GM12878 (cell line): Measurements from ENCODE around the gene UBE2Z. TPM values are rescaled to one million over a fixed set of nuclear protein-coding genes. Genes with fewer than 3 reads are reported as not detected.
A peak's percentile ranks its signal among the peaks of the same experiment; 100 is the strongest.

Experiments used
- BCL11A ChIP-seq: IDR thresholded peaks from 2 replicates; pipeline ENCODE4 v1.6.1; 2011; ENCODE audit warnings: low read depth, low read length
- BCL3 ChIP-seq: IDR thresholded peaks from 2 replicates; pipeline ENCODE4 v1.6.1; 2011; ENCODE audit warnings: borderline replicate concordance, low read depth, mild to moderate bottlenecking, moderate library complexity, low read length; ENCODE audit not compliant: insufficient read depth, poor library complexity, severe bottlenecking
- DPF2 ChIP-seq: fragments of 450-650 bp; IDR thresholded peaks from 2 replicates; pipeline ENCODE4 v1.6.1; 2017; ENCODE audit warnings: mild to moderate bottlenecking
- GATAD2B ChIP-seq: fragments of 450-650 bp; conservative IDR thresholded peaks from 2 replicates; pipeline ENCODE4 v1.6.1; 2017; ENCODE audit warnings: low read depth, mild to moderate bottlenecking, moderate library complexity
- HDGF ChIP-seq: fragments of 450-650 bp; IDR thresholded peaks from 2 replicates; pipeline ENCODE4 v1.6.1; 2016; ENCODE audit warnings: antibody characterized with exemption
- JUND ChIP-seq: IDR thresholded peaks from 2 replicates; pipeline ENCODE4 v1.6.1; 2012; ENCODE audit warnings: low read depth, mild to moderate bottlenecking, low read length, improper control_type of control experiment, moderate library complexity
- NRF1 ChIP-seq: conservative IDR thresholded peaks from 2 replicates; pipeline ENCODE4 v1.6.1; 2011; ENCODE audit warnings: mild to moderate bottlenecking, low read depth, low read length, improper control_type of control experiment
- POLR2A ChIP-seq: IDR thresholded peaks from 2 replicates; pipeline ENCODE4 v1.6.1; 2011; ENCODE audit warnings: low read depth, mild to moderate bottlenecking, low read length
- RELB ChIP-seq: fragments of 450-650 bp; IDR thresholded peaks from 2 replicates; pipeline ENCODE4 v1.6.1; 2017; ENCODE audit warnings: low read depth, mild to moderate bottlenecking, moderate library complexity
- SKIL ChIP-seq: fragments of 450-650 bp; IDR thresholded peaks from 2 replicates; pipeline ENCODE4 v1.6.1; 2017; ENCODE audit warnings: mild to moderate bottlenecking, low read depth, inconsistent platforms; ENCODE audit not compliant: poor library complexity, severe bottlenecking
- SP1 ChIP-seq: IDR thresholded peaks from one replicate; pipeline ENCODE4 v1.6.1; 2011; ENCODE audit warnings: low read depth, low read length
- STAT1 ChIP-seq: fragments of 450-650 bp; conservative IDR thresholded peaks from 2 replicates; pipeline ENCODE4 v1.6.1; 2014; ENCODE audit warnings: antibody characterized with exemption, mild to moderate bottlenecking
- TAF1 ChIP-seq: IDR thresholded peaks from 2 replicates; pipeline ENCODE4 v1.6.1; 2011; ENCODE audit warnings: mild to moderate bottlenecking, low read depth, low read length, borderline replicate concordance
- TCF12 ChIP-seq: IDR thresholded peaks from 2 replicates; pipeline ENCODE4 v1.6.1; 2011; ENCODE audit warnings: low read depth, mild to moderate bottlenecking, low read length
- ZBTB40 ChIP-seq: fragments of 450-650 bp; IDR thresholded peaks from 2 replicates; pipeline ENCODE4 v1.6.1; 2016; ENCODE audit warnings: mild to moderate bottlenecking, moderate library complexity, borderline replicate concordance
- ZNF592 ChIP-seq: fragments of 450-650 bp; IDR thresholded peaks from 2 replicates; pipeline ENCODE4 v1.6.1; 2017; ENCODE audit warnings: mild to moderate bottlenecking, moderate library complexity
- polyA plus RNA-seq, 11 experiments: library from polyadenylated mRNA; depleted of rRNA in 4 of 11; unstranded in 6 of 11; stranded (reverse) in 5 of 11; fragments of >200 nt; fragmentation: Nextera tagmentation in 4 of 11; fragmentation: Illumina TruSeq in 1 of 11; extraction: Ambion mirVana in 4 of 11; extraction: Trizol in 1 of 11; gene quantifications; 1 replicate in 1 of 11; 2 replicates in 10 of 11; pipeline versions ENCODE4 v1.2.1 to v1.2.3, GENCODE V29; 2011 to 2016; ENCODE audit warnings: inconsistent platforms in 2 of 11, missing spikeins in 2 of 11, low read depth in 1 of 11
- total RNA-seq, 4 experiments: library from RNA; depleted of rRNA in 3 of 4; stranded (reverse); fragments of >200 nt in 3 of 4; fragmentation: Illumina TruSeq in 1 of 4; extraction: Trizol in 1 of 4; gene quantifications; 2 replicates each; pipeline versions ENCODE4 v1.2.1 to v1.2.3, GENCODE V29; 2013 to 2021

UBE2Z gene
- total and polyA plus RNA-seq, 10 of the 15 experiments (the other 5 are each of a cell fraction or from before 2014, with no cell fraction given), result 23.1 to 191 (median 57.4) TPM

- TF ChIP-seq ZNF592 (no peak), STAT1 (no peak), BCL3 (peak; percentile 7), SKIL (no peak), DPF2 (peak; percentile 90), HDGF (peak; percentile 90), BCL11A (no peak), SP1 (peak; percentile 49), POLR2A (peak; percentile 96), GATAD2B (peak; percentile 82), ZBTB40 (no peak; the same call in 1 of the 2 replicates), TAF1 (peak; percentile 96), RELB (peak; percentile 75), JUND (no peak), TCF12 (peak; percentile 25; the same call in 1 of the 2 replicates), NRF1 (no peak)
These were observed at the start of gene UBE2Z (continued) for GRCh38 chr17:48908047-48908843.
